Endothelial cell of umbilical vein (primary cell): ENCODE results near the gene CNTNAP2. TPM values are rescaled to one million over a fixed set of nuclear protein-coding genes. Genes with fewer than 3 reads are reported as not detected.

Source experiments
- BruUV-seq: library from RNA; stranded (reverse); fragments of 400-500 nt; replicated peaks from 2 replicates; lab custom pipeline; 2021; lab: Mats Ljungman, UMichigan
- CTCF ChIA-PET: fragments of 300-600, 350-600 bp; sonication (Branson Sonifier 250); formaldehyde crosslinking; loops from one replicate; lab custom pipeline; 2021; ENCODE audit warnings: antibody characterized with exemption, inconsistent platforms; lab: Charles Lee
- POLR2A ChIA-PET: fragments of 300-600, 350-600 bp; sonication (Branson Sonifier 250); formaldehyde crosslinking; loops from one replicate; lab custom pipeline; 2021; ENCODE audit warnings: antibody characterized with exemption, inconsistent platforms; lab: Charles Lee
- DNase-seq: peaks from one replicate; pipeline ENCODE4 v3.0.0-alpha.2; 2011; ENCODE audit warnings: low read depth, low spot score
- FAIRE-seq: peaks from 2 replicates; lab custom pipeline; 2011; peaks lifted over from hg19 to GRCh38; lab: Jason Lieb, UNC
- H2AFZ ChIP-seq: 2 replicates; pipeline ENCODE4 v1.6.0; 2012; ENCODE audit warnings: low read depth, low read length, control low read depth, inconsistent platforms
- H3K27ac ChIP-seq: 2 replicates; pipeline ENCODE4 v1.5.1; 2011; ENCODE audit warnings: low read depth, mild to moderate bottlenecking, control low read depth, low read length, moderate library complexity; ENCODE audit not compliant: insufficient read depth
- H3K27me3 ChIP-seq, 2 experiments: 2 replicates each; pipeline versions ENCODE4 v1.6.0 to v1.6.1; 2011; ENCODE audit warnings: low read length in 2 of 2, mixed read lengths in 1 of 2; ENCODE audit not compliant: control insufficient read depth in 2 of 2, insufficient read depth in 2 of 2
- H3K36me3 ChIP-seq, 2 experiments: 2 replicates in 1 of 2; 3 replicates in 1 of 2; pipeline ENCODE4 v1.5.1; 2011; ENCODE audit warnings: low read length in 2 of 2, mild to moderate bottlenecking in 1 of 2, moderate library complexity in 1 of 2; ENCODE audit not compliant: control insufficient read depth in 2 of 2, insufficient read depth in 2 of 2; ENCODE audit errors: extremely low read depth in 1 of 2
- H3K4me1 ChIP-seq: 3 replicates; pipeline ENCODE4 v1.5.1; 2011; ENCODE audit warnings: mild to moderate bottlenecking, low read length; ENCODE audit not compliant: control insufficient read depth, insufficient read depth; ENCODE audit errors: extremely low read depth
- H3K4me2 ChIP-seq: 2 replicates; pipeline ENCODE4 v1.6.1; 2011; ENCODE audit warnings: low read length, control low read depth, mixed read lengths; ENCODE audit not compliant: insufficient read depth
- H3K4me3 ChIP-seq, 3 experiments: fragments of 200-600 bp in 1 of 3; sonication (generic), shearing (Covaris generic) in 1 of 3; replicated peaks in 1 of 3; 2 replicates each; pipeline ENCODE4 v1.5.1; 2011 to 2016; ENCODE audit warnings: control low read depth in 3 of 3, low read length in 3 of 3, mild to moderate bottlenecking in 2 of 3, inconsistent platforms in 1 of 3, low read depth in 1 of 3, moderate library complexity in 1 of 3; ENCODE audit not compliant: insufficient read depth in 1 of 3
- H3K79me2 ChIP-seq: 2 replicates; pipeline ENCODE4 v1.6.0; 2012; ENCODE audit warnings: low read length, inconsistent platforms; ENCODE audit not compliant: control insufficient read depth, insufficient read depth
- H3K9ac ChIP-seq: replicated peaks from 2 replicates; pipeline ENCODE3; 2011; ENCODE audit warnings: low read length, control low read depth; ENCODE audit not compliant: insufficient read depth; ENCODE audit errors: extremely low read depth
- H3K9me1 ChIP-seq: replicated peaks from 3 replicates; pipeline ENCODE4 v1.6.0; 2011; ENCODE audit warnings: mild to moderate bottlenecking, low read length; ENCODE audit not compliant: control insufficient read depth, insufficient read depth; ENCODE audit errors: extremely low read depth
- H3K9me3 ChIP-seq: replicated peaks from 2 replicates; pipeline ENCODE4 v1.5.1; 2012; ENCODE audit warnings: low read length, inconsistent platforms; ENCODE audit not compliant: control insufficient read depth, insufficient read depth
- H4K20me1 ChIP-seq: replicated peaks from 2 replicates; pipeline ENCODE3; 2011; ENCODE audit warnings: mild to moderate bottlenecking, low read length; ENCODE audit not compliant: control insufficient read depth, insufficient read depth; ENCODE audit errors: extremely low read depth
- CTCF ChIP-seq, 2 donors: IDR thresholded peaks; 1 replicate in 1 of 2; 2 replicates in 1 of 2; pipeline ENCODE4 v1.5.1; 2011; ENCODE audit warnings: low read length in 2 of 2, mild to moderate bottlenecking in 2 of 2, moderate library complexity in 2 of 2, control low read depth in 1 of 2, inconsistent platforms in 1 of 2, low read depth in 1 of 2; ENCODE audit not compliant: insufficient read depth in 1 of 2; ENCODE audit errors: extremely low read depth in 1 of 2
- EZH2 ChIP-seq: IDR thresholded peaks from 2 replicates; pipeline ENCODE4 v1.6.1; 2012; ENCODE audit warnings: borderline replicate concordance, low read depth, mild to moderate bottlenecking, moderate library complexity, low read length, inconsistent platforms; ENCODE audit not compliant: severe bottlenecking
- FOS ChIP-seq: IDR thresholded peaks from 2 replicates; pipeline ENCODE4 v1.6.1; 2011; ENCODE audit warnings: mild to moderate bottlenecking, low read length, moderate library complexity, borderline replicate concordance; ENCODE audit not compliant: insufficient read depth
- GATA2 ChIP-seq: IDR thresholded peaks from 2 replicates; pipeline ENCODE4 v1.7.0; 2011; ENCODE audit warnings: low read depth, mild to moderate bottlenecking, moderate library complexity, mixed read lengths, low read length; ENCODE audit not compliant: insufficient read length, insufficient read depth
- JUN ChIP-seq: IDR thresholded peaks from 2 replicates; pipeline ENCODE4 v1.6.1; 2011; ENCODE audit warnings: borderline replicate concordance, low read depth; ENCODE audit not compliant: insufficient read length, insufficient read depth
- MAX ChIP-seq: IDR thresholded peaks from 2 replicates; pipeline ENCODE4 v1.6.1; 2011; ENCODE audit not compliant: insufficient read depth, insufficient read length
- MYC ChIP-seq: IDR thresholded peaks from one replicate; pipeline ENCODE4 v1.6.1; 2011; ENCODE audit warnings: mild to moderate bottlenecking, low read depth, low read length
- POLR2A ChIP-seq: IDR thresholded peaks from 2 replicates; pipeline ENCODE4 v1.6.1; 2012; ENCODE audit warnings: low read depth, mild to moderate bottlenecking, control low read depth, low read length
- POLR2AphosphoS5 ChIP-seq: IDR thresholded peaks from 2 replicates; pipeline ENCODE4 v1.6.1; 2012; ENCODE audit warnings: low read depth, mild to moderate bottlenecking, control low read depth, low read length, moderate library complexity; ENCODE audit not compliant: insufficient read depth
- dilution Hi-C: fragments of 300-500 bp; cut with MboI; formaldehyde crosslinking; loops from one replicate; pipeline ENCODE4 v1.15.0; 2019; ENCODE audit warnings: low sequenced_read_pairs; ENCODE audit not compliant: extremely low pct_ligation_motif_present
- intact Hi-C: fragments of 100-400 bp; cut with micrococcal nuclease; formaldehyde crosslinking; loops from one replicate; pipeline ENCODE4 v1.10.0; 2022
- polyA plus RNA-seq, 4 experiments: library from polyadenylated mRNA; depleted of rRNA in 3 of 4; stranded (reverse) in 3 of 4; unstranded in 1 of 4; fragments of >200 nt; gene quantifications; 2 replicates each; pipeline versions ENCODE4 v1.2.1 to v1.2.3, GENCODE V29; 2011 to 2012; ENCODE audit warnings: missing spikeins in 1 of 4
- total RNA-seq: library from RNA; stranded (reverse); gene quantifications from 2 replicates; pipeline ENCODE4 v1.2.3, GENCODE V29; 2021

The CNTNAP2 gene
- total and polyA plus RNA-seq, 2 donors (not counting 3 experiments of a cell fraction or from before 2014, with no cell fraction given), result not detected

GRCh38 chr7:148340438-148341280 is 2224.1 kb downstream of the CNTNAP2 start:
- Histone ChIP-seq H3K36me3 (no peaks in the 10 kb centered on the region), H3K9ac (no peak overlapping the region), H4K20me1 (no peaks in the 10 kb centered on the region), H3K79me2 (no peaks in the 10 kb centered on the region), H3K27me3 (no peaks in the 10 kb centered on the region), H2AFZ (no peak overlapping the region), H3K4me2 (no peak overlapping the region), H3K4me3 (no peak overlapping the region), H3K9me1 (no peaks in the 10 kb centered on the region), H3K4me1 (no peaks in the 10 kb centered on the region), H3K27ac (no peak overlapping the region), H3K9me3 (peaks cover 2% of the 10 kb centered on the region)
- CTCF ChIA-PET, result no interaction called here
- POLR2A ChIA-PET, result no interaction called here
- BruUV-seq, result no TSS peak
- FAIRE-seq (no peak), DNase-seq (no peak)
- intact Hi-C loops (no loop called here), dilution Hi-C loops (no loop called here)
- TF ChIP-seq POLR2AphosphoS5 (no peak), POLR2A (no peak), EZH2 (no peak), GATA2 (no peak), FOS (no peak), JUN (no peak), MAX (no peak), MYC (no peak), CTCF (IDR thresholded peaks at IDR 0.05; ENCODE audit: extremely low read depth in 1 of 2, insufficient read depth in 1 of 2, low read depth in 1 of 2, low read length in 2 of 2) (no peak)
